Measurements from ENCODE around the gene CHST7.

CHST7 gene

DNA sequence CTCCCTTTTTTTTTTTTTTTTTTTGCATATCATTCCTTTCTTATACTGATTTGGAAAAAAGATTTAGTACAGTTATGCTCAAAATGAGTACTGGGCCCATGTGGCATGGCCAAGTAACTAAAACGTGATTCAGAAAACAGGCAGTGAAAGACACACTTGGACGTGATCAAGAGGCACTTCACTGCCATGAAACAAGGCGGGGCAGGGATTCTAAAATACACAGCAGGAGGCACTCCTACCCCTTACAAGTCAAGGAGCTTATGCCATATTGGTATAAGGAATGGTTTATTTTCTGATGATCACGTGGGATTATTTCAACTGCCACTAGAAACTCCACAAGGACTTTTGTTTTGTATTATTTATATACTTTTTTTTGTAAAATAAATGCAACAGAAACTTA is 72.0 kb downstream of the CHST7 start:
- Histone ChIP-seq H3K36me3 (replicated peaks; ENCODE audit: low read depth, low read length) (peaks cover 28% of the 10 kb centered on the region), H2AFZ (ENCODE audit: low read depth, low read length) (no peak overlapping the region), H3K4me3 (ENCODE audit: low read length) (no peak overlapping the region), H4K20me1 (ENCODE audit: insufficient read depth, low read length) (peaks cover 7% of the 10 kb centered on the region), H3K9me3 (ENCODE audit: insufficient read depth, low read length) (no peaks in the 10 kb centered on the region), H3K27me3 (ENCODE audit: low read depth, low read length) (no peaks in the 10 kb centered on the region), H3K27ac (ENCODE audit: low read length) (no peak overlapping the region), H3K4me1 (ENCODE audit: low read length) (peaks cover 34% of the 10 kb centered on the region), H3K9ac (ENCODE audit: low read length) (no peak overlapping the region), H3K4me2 (ENCODE audit: low read length) (no peak overlapping the region), H3K79me2 (ENCODE audit: low read length) (no peaks in the 10 kb centered on the region)
- TF ChIP-seq, protein P1, sequence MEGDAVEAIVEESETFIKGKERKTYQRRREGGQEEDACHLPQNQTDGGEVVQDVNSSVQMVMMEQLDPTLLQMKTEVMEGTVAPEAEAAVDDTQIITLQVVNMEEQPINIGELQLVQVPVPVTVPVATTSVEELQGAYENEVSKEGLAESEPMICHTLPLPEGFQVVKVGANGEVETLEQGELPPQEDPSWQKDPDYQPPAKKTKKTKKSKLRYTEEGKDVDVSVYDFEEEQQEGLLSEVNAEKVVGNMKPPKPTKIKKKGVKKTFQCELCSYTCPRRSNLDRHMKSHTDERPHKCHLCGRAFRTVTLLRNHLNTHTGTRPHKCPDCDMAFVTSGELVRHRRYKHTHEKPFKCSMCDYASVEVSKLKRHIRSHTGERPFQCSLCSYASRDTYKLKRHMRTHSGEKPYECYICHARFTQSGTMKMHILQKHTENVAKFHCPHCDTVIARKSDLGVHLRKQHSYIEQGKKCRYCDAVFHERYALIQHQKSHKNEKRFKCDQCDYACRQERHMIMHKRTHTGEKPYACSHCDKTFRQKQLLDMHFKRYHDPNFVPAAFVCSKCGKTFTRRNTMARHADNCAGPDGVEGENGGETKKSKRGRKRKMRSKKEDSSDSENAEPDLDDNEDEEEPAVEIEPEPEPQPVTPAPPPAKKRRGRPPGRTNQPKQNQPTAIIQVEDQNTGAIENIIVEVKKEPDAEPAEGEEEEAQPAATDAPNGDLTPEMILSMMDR (IDR thresholded peaks at IDR 0.05; ENCODE audit: low read depth, low read length), result no peak
- TF ChIP-seq EZH2phosphoT487 (IDR thresholded peaks at IDR 0.05; ENCODE audit: low read depth), result no peak

DNA sequence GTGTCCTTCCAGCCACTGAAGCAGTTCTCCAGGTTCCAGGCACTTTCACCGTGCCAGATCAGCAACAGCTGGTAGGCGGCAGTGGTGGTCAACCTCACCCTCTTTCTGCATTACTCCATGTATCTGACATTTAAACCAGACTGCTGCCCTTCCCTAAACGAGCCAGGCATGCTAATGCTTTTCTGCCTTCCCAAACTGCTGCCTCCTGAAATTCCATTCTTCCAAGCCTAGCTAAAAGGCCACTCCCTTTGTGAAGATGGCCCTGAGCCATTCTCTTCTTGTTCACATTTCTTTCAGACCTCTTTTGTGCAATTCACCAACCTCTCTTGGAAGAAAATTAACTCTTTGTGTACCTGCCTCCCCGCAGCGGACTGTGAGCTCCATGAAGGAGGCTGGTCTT is 73.7 kb downstream of the CHST7 start:
- no peaks in the 10 kb centered on the region for H3K79me2 ChIP-seq (ENCODE audit: low read length)
- no peak overlapping the region for H3K27ac ChIP-seq (ENCODE audit: low read length)
- H3K9me3 ChIP-seq (ENCODE audit: insufficient read depth, low read length), result no peaks in the 10 kb centered on the region
- peaks cover 7% of the 10 kb centered on the region for H4K20me1 ChIP-seq (ENCODE audit: insufficient read depth, low read length)
- no peak overlapping the region for H3K9ac ChIP-seq (ENCODE audit: low read length)
- H3K36me3 ChIP-seq (replicated peaks; ENCODE audit: low read depth, low read length), result peaks cover 17% of the 10 kb centered on the region
- no peak overlapping the region for H3K4me3 ChIP-seq (ENCODE audit: low read length)
- TF ChIP-seq, protein P1 (IDR thresholded peaks at IDR 0.05; ENCODE audit: low read depth, low read length), result no peak
- no peak for TF ChIP-seq EZH2phosphoT487 (IDR thresholded peaks at IDR 0.05; ENCODE audit: low read depth)
- peaks cover 38% of the 10 kb centered on the region for H3K4me1 ChIP-seq (ENCODE audit: low read length)
- H3K4me2 ChIP-seq (ENCODE audit: low read length), result no peak overlapping the region
- no peak overlapping the region for H2AFZ ChIP-seq (ENCODE audit: low read depth, low read length)
- H3K27me3 ChIP-seq (ENCODE audit: low read depth, low read length), result no peaks in the 10 kb centered on the region
